COR-L47 (cell line): ENCODE measurements around the gene COL12A1.

Experiments
- DNase-seq: peaks from one replicate; lab custom pipeline; 2025; lab: John Stamatoyannopoulos, UW

COL12A1 gene

DNA sequence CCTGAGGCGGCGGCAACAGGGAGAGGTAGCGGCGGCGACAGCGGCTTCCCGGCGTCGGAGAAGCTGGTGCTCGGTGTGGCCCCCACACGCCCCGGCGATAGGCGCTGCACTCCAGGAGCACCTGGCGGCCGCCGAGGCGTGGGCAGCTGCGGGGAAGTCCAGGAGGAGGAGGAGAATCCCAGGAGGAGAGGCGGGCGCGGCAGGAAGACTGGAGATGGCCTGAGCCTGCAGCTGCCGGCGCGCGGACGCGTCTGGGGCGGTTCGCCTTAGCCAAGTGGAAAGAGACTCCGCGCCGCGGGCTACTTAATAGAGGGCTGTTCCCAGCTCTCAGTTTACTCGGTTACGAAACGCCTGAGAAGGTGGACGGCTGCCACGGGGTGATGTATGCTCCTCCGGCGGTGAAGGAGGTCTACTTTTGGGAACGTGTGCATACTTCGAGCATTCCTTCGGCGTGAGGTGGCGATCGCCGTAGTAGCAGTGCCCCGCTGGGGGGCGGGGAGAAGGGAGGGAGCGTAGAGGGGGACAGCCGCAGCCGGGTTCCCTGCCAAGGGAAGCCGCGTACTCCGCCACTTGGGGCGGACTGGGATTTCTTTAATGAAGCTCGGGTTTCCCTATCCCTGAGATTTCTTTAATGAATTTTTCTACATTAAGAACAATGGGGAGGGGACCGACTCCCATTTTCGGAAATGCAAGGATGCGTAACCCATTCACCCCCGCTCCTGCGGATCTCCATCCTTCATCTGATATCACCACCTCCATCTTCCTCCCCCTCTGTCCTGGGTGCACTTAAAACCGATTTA is at the start of gene COL12A1:
COL12A1 (minus strand) TSS at position 278 of the 800 bp plus-strand sequence. CDS start 3,261 bp downstream, outside the sequence.
- DNase-seq, result peak; percentile 55

DNA sequence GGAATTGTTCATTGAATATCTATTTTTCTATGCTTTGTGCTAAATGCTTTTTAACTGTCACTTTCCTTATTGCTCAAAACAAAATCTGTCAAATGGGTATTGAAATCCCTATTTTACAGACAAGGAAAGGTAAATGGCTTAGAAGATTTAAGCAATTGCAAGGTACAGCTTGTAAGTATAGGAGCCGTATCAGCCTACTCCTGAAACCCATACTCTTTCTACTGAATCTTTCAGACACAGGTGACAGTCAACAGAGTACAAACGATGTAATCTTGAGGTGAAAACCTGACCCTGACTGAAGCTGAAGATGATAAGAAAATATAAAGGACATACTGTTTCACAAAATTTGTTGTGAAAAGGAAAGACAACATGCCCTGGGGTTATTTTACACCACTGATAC is 44.7 kb upstream of the COL12A1 start:
- no peak for DNase-seq

DNA sequence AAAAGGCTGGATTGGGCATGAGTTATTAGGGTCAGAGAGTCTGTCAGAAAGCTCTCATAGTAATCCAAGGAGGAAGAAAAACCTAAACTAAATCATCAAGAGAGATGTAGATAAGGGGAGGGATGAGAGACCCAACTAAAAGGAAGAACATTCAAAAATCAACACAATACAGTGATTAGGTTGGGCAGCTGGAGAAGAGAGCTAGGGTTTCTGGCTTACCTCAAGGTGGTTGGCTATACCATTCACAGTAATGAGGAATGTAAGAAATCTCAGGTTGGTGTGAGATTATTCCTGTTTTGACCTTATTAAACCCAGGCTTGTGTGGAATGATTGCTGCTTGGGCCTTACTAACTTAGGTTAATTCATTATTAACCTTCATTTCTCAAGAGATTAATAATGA is 44.0 kb upstream of the COL12A1 start:
- no peak for DNase-seq

DNA sequence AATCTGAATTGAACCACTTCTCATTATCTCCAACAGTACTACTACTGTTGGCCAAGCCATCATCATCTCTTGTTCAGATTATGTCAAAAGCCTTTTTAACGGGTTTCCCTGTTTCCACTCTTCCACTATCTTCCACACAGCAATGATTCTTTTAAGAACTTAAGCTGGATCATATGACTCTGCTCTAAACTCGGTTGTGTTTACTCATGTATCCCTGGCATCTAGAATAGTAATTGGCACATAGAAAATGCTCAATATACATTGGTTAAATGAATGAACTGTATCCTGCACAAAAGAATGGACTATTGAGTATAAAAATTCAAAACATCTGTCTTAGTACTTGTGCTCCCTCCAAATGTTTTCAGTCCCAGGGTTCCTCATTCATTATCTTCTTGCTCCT is 40.5 kb upstream of the COL12A1 start:
- DNase-seq, result no peak

DNA sequence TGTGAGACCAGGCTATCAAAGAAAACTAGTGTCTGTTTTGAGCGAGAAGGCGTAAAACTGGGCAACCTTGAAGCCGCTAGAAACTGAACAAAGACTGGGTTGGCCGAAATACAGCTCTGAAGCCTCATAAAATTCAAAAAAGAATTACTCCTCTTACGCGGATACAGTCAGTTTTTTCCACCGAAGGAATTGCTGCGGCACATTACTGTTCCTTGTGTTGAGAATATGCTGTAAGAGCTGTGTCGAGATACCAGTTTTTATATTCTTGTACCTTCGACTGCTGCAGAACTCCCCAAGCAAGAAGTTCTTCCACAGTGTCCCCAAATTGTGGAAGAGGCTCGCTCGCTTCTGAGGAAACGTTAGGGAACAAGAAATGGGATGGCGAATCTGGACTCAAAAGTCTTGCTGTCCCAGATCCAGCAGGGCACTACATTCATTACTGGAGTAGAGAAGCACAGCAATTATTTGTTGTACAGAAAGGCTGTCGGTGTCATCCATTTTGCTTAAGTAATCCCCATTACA is 38.3 kb upstream of the COL12A1 start:
- no peak for DNase-seq

DNA sequence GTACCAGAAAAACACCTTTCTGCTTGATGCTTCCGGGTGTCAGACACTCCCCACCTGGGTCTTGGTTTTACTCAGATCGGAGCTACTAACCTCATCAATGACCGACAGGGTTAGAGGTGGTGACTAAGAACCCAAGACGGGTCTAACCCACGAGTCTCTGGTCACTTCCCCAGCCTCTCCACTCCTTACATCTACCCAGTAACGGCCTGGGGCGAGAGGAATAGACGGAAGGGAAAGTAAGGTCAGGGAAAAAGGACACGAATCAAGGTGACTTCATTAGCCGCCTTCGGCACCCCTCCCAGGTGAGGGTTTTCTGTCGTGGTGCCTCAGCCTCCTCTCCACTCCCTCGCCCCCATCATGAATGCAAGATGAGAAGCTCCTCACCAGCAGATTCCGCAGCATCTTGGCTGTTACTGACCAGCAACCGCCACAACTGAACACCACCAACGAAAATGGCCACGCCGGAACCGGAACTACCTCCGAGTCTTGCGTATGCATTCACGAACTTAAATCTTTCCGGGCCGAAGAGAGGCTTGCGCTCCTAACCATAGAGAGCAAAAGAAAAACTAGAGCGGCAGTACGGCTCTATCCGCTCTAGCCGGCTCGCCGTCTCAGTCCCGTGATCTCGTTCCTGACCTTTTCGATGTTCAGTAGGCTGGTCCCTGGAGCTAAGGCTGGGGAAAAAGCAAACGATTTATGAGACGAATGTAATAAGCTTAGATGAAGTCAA is 37.6 kb upstream of the COL12A1 start, which contains the start of gene COX7A2:
COX7A2 (minus strand) TSS at position 469 of the 730 bp plus-strand sequence; CDS start at position 402, 67 bp downstream.
- DNase-seq, result peak; percentile 96

DNA sequence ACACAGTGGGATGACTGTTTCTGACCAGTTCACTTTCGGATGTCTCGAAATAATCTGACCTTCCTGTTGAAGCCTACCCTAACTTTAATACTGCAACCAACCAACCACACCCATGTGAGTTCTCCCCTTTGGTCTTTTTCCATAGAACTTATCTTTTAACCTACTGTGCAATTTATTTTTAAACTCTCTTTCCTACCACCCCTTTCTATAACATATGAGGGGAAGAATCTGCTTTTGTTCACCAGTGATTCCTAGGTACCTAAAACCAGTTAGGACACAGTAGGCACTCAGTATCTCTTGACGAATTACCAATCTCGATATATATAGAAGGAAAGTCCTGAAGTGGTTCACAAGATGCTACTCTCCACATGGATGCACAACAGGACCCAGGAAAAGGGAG is 30.8 kb upstream of the COL12A1 start:
- no peak for DNase-seq

DNA sequence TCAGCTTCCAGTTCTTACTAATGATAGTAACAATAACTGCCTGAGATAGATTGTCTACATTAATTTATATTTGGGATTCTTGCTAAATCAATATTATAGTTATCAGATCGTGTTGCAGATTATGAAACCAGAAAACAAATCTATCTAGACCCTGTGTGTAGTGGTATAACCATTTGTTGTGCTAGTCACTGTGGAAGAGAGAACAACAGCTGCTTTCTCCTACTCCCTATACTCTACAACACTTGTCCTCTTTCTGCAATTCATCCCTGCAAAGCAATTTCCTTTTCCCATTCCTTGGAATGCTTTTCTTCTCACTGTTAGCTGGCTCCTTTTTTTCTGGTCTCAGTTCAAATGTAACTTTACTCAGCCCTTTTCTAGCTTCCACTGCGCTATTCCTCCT is 29.4 kb upstream of the COL12A1 start:
- DNase-seq, result no peak

DNA sequence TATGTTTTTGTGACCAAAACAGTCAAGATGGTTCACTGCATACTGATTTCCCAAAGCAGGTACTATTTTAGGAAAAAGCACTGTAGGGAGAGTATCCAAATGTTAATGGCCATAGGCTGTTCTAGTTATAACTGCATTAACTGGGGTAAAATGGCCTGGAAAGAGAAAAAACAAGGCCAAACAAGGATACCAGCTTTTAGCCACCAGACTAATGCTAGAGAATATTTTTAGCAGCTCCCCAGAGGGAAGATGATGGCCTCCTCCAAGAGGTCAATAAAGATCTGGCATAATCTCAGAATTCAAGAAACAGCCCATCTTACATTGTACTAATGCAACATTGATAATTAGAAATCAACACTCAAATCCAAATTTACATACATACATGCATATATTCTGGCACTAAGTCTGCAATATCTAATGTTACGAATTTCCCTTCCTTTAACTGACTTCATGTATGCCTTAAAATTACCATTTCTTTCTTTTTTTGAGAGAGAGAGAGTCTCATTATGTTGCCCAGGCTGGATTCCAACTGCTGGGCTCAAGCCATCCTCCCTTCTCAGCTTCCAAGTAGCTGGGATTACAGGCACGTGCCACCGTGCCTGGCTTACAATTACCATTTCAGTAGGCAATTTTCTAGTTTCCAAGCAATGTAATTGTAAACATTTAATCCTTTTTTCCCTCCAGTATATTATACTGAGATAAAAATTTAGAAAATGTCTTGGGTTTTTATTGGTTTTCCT is 28.4 kb upstream of the COL12A1 start:
- no peak for DNase-seq

DNA sequence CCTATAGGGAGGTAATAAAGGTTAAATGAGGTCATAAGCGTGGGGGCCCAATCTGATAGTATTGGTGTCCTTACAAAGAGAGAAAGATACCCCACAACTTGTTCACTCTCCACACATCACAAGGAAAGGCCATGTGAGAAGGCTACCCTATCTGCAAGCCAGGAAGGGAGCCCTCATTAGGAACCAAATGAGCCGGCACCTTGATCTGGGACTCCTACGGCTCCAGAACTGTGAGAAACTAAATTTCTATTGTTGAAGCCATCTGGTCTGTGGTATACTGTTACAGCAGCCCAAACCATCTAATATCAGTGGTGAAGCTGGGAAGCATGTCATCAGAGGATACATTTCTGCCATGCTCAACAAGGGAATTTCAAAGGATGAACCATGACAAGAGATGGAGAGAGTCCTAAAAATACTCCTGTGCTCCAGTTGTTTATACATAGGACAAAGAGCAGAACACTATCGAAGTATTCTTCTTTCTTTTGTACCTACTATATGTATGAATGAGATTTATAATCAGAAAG is 27.3 kb upstream of the COL12A1 start:
- DNase-seq, result no peak

DNA sequence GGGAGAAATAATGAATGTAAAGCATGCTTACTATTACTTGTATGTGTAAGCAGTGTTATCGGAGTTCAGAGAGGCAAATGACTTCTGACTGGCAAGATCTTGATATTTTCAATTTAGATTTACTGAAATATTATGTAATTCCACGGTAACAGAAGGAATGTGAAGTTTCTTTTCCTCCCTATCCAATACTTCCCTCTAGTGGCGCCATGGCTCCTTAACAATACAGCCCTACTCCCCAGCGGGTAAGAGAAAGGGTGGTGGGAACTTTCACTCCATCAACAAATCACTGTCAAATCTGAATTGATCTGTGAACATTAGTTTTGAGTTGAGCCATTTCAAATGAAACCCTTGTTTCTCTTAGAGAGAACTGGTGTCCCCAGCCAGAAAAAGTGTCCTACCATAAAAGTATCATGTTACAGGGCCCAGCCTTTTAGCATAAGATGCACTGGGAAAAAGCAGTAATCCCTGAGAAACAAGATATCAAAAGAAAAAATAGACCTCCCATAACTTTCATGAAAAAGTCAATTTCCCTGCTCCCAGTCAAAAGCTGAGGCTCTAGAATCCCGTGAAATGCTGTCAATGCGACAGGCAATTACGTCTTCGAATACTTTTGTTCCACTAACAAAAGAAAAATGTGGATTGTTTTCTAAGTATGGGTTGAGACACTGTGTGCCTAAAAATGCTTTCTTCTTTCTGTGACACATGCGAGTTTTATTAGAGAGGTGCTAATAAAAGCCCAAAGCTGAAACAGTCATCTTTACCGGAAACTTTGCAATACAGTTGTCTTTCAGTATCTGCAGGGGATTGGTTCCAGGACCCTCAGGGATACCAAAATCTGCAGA is 24.9 kb upstream of the COL12A1 start:
- DNase-seq, result peak; percentile 15

DNA sequence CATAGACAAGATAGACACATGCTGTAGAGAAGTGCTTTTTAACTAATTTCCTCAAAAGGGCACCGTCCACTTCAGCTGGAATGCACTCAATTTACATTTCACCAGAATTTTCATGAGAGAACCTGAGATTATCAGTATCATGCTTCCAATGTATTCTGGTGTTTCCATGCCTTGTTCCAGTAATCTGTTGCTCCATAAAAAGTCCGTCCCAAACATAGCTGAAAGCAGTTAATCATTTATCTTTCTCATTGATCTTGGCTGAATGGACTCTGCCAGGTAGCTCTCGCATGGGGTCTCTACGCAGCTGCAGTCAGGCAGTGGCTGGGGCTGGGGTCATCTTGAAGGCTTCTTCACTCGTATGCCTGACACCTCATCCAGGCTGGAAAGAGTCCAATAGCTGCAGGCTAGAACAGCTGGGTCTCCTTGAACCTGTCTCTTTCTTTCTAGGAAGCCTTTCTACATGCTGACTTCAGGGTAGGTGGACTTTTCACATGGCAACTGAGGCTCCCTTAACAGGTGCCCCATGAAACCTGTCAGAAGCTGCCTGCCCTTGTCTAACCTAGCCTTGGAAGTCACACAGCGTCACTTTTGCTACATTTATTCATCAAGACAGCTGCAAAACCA is 18.6 kb upstream of the COL12A1 start:
- DNase-seq, result no peak

DNA sequence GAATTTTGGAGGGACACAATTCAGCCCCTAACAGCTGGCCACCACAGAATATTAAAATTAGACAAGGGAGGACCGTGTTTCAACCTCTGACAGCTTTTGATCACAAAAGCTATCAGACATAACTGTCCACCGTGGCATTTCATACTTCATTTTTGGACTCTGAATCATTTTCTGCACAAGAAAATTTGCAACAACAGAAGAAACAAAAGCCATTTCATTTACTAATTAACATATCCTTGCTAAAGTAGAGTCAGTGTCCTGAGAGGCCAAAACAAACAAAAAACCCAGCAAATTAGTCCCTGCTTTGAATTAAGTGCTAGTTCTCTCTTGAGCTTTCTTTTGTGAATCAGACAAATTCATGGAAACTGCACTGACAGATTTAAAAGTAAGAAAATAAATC is 17.6 kb upstream of the COL12A1 start:
- DNase-seq, result no peak

DNA sequence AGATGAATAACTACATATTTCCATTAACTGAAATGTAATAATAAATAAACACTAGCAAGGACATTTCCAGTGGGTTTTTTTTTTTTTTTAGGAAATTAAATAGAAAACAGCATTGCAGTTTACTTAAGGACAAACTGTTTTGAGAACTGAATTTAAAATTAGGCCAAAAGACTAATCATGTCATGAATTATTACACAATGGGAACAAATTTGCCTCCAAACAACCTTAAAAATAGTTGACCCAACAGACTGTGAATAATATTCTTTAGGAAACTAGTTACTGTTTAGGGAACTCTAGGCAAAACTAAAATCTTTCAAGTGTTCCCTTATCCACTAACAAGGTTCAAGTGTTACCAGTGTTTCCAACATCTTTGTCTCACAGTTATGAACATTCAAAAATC is 16.4 kb upstream of the COL12A1 start:
- no peak for DNase-seq

DNA sequence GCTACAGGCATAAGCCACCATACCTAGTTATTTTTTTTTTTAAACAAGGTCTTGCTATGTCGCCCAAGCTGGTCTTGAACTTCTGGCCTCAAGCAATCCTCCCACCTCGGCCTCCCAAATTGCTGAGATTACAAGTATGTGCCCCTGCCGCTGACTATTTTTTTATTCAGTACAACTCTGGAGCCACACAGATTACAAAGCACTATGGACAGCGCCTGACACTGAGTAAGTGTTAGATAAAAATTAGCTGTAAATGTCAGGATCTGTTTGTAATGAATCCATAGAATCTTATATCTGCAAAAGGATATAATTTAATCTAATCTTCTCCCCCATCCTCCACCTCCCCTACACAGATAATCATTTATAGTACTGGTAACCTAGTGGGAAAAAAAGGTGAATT is 15.3 kb upstream of the COL12A1 start:
- no peak for DNase-seq

DNA sequence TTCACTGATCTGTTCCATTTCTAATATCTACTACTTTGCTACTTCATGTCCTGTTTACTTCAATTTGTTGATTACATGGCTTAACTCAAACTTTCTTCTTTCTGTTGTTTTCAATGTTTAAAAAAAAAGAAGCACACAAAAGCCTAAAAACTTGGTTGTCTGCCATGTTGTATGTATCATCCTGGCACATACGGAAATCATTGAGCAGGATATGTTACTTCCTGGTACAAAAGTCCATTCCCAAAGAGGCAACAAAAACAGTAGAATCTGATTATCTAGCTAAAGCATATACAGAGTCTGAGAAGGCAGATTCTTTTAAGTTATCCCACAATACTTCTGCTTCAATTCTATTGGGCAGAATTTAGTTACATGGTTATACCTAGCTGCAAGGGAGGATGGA is 14.5 kb upstream of the COL12A1 start:
- DNase-seq, result no peak

DNA sequence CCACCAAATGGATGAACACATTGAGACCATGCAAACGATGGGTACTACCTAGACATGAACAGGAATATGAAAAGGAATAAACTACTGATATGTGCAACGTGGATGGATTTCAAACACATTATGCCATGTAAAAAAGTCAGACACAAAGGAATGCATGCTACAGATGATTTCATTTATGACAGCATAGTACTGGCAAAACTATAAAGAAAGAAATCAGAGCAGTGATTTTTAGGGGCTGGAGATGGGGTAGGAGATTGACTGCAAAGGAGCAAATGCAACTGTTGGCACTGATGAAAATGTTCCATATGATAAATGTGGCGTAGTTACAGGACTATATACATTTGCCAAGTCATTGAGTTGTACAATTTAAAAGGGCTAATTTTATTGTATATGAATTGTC is 13.4 kb upstream of the COL12A1 start:
- no peak for DNase-seq

DNA sequence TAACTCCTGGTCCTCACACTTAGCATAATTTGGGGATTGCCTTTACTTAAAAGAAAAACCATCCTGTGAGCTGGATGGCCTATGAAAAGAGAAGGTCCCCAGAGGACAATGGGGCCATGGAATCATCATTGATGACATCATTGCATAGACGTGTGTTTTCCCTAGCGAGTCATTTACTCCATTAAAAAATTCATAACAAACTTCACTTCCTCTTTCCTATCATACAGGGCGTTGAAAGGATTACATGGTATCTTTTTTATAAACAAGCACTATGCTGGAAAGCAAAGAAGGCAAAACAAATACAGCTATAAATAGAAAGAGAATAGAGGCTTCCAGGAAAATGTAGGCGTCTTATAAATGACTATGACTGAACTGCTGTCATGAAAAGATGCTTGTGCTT is 11.3 kb upstream of the COL12A1 start:
- DNase-seq, result no peak

DNA sequence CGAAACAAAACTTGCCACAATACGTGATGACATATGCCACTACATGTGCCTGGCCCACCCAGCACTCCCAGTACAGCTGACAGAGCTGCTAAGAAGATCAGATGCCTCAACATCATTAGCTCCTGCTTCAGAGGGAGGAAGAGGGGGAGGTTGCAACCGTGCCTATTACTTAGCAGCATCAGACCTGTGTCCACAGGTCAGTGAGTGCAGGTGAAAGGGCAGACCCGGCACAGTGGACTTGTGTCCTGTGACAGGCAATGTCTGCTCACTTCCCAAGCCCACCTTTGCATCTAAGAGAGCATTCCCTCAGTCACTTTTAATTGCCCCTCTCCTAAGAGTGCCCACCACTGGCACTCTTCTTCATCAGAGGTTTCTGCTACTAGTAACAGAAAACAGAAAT is 9.4 kb upstream of the COL12A1 start:
- no peak for DNase-seq

DNA sequence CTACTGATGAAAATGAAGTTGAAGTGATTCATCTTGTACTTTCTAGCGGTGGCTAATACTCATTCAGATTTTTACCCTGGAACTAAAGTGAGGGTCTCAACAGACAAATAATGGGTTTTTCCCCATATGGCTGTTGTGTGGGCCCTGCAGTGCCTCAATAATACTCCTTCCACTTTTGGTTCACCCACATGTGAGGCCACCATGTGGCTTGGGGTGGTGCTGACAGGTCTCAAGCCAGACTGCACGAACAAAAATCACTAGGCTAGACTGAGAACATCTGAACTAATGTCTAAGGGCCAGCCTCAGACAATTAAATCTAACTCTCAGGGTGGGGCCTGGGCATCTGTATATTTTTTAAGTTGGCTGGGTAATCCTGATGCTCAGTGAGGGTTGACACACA is 7.9 kb upstream of the COL12A1 start:
- no peak for DNase-seq

DNA sequence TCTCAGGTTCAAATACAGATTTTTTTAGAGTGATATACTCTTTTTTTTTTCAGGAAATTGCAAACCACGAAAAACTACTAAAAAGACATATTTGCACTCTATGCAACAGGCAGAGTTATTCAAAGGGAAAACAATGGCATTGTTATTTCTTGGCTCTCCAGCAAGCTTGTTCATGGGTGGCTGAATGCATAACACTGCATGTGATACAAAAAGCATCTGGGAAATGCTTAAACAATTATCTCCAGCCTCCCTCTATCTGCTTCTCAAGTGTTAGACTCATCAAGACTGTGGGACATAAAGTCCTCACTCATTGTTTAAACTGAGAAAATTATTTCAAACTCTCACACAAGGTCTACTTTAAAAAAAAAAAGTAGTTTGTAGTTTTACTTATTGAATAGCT is 7.3 kb upstream of the COL12A1 start:
- no peak for DNase-seq
